Measurements from ENCODE around the gene ALOX5. TPM values are rescaled to one million over a fixed set of nuclear protein-coding genes. Genes with fewer than 3 reads are reported as not detected.
"Not testable (repeated sequence)": the region's sequence is repeated elsewhere in the genome, so short reads cannot be mapped to it uniquely, and the experiment has no call there.

The ALOX5 gene
- total RNA-seq, 1 experiment from 2014 or later = not detected

- POLR2A ChIA-PET (ENCODE audit: low non-redundant PET) = no interaction called here
- DNase-seq (ENCODE audit: low spot score) = no peak
- H3K9me3 ChIP-seq (ENCODE audit: low read depth, low read length, poor library complexity, severe bottlenecking) = no peaks in the 10 kb centered on the region
- H3K36me3 ChIP-seq (ENCODE audit: insufficient read depth, low read length, poor library complexity, severe bottlenecking) = no peaks in the 10 kb centered on the region
- no peaks in the 10 kb centered on the region for H3K4me1 ChIP-seq (ENCODE audit: insufficient read depth, low read length, poor library complexity, severe bottlenecking)
- CTCF ChIA-PET = no interaction called here
- TF ChIP-seq CTCF (conservative IDR thresholded peaks at IDR 0.05; ENCODE audit: low read depth, low read length) (no peak), EZH2 (IDR thresholded peaks at IDR 0.05; ENCODE audit: borderline replicate concordance, low read depth, low read length, poor library complexity, severe bottlenecking) (no peak)
- BruUV-seq (replicated peaks) = no TSS peak
- peaks cover 19% of the 10 kb centered on the region for H3K27me3 ChIP-seq (replicated peaks; ENCODE audit: insufficient read depth, low read depth, low read length, poor library complexity)
- no peak overlapping the region for H3K4me3 ChIP-seq (ENCODE audit: low read depth, low read length, poor library complexity, severe bottlenecking)
- intact Hi-C loops (cut with micrococcal nuclease; ENCODE audit: unreplicated experiment) = no loop called here
- H3K27ac ChIP-seq (ENCODE audit: low read depth, low read length, poor library complexity, severe bottlenecking) = no peak overlapping the region
Observed at GRCh38 chr10:45407542-45407941, 33.5 kb downstream of the ALOX5 start.

GRCh38 chr10:45408421-45409319, 34.7 kb downstream of the ALOX5 start:
- CTCF ChIA-PET = no interaction called here
- POLR2A ChIA-PET (ENCODE audit: low non-redundant PET) = no interaction called here
- Histone ChIP-seq H3K9me3 (ENCODE audit: low read depth, low read length, poor library complexity, severe bottlenecking) (no peaks in the 10 kb centered on the region), H3K27me3 (replicated peaks; ENCODE audit: insufficient read depth, low read depth, low read length, poor library complexity) (peaks cover 19% of the 10 kb centered on the region), H3K36me3 (ENCODE audit: insufficient read depth, low read length, poor library complexity, severe bottlenecking) (no peaks in the 10 kb centered on the region), H3K4me1 (ENCODE audit: insufficient read depth, low read length, poor library complexity, severe bottlenecking) (no peaks in the 10 kb centered on the region), H3K27ac (ENCODE audit: low read depth, low read length, poor library complexity, severe bottlenecking) (no peak overlapping the region), H3K4me3 (ENCODE audit: low read depth, low read length, poor library complexity, severe bottlenecking) (no peak overlapping the region)
- intact Hi-C loops (cut with micrococcal nuclease; ENCODE audit: unreplicated experiment) = no loop called here
- TF ChIP-seq EZH2 (IDR thresholded peaks at IDR 0.05; ENCODE audit: borderline replicate concordance, low read depth, low read length, poor library complexity, severe bottlenecking) (no peak), CTCF (conservative IDR thresholded peaks at IDR 0.05; ENCODE audit: low read depth, low read length) (no peak)
- BruUV-seq (replicated peaks) = no TSS peak
- no peak for DNase-seq (ENCODE audit: low spot score)

GRCh38 chr10:45409347-45409746, 35.3 kb downstream of the ALOX5 start:
- intact Hi-C loops (cut with micrococcal nuclease; ENCODE audit: unreplicated experiment); H3K27ac ChIP-seq (ENCODE audit: low read depth, low read length, poor library complexity, severe bottlenecking); CTCF ChIA-PET; BruUV-seq (replicated peaks); DNase-seq (ENCODE audit: low spot score); H3K9me3 ChIP-seq (ENCODE audit: low read depth, low read length, poor library complexity, severe bottlenecking); H3K4me1 ChIP-seq (ENCODE audit: insufficient read depth, low read length, poor library complexity, severe bottlenecking); H3K4me3 ChIP-seq (ENCODE audit: low read depth, low read length, poor library complexity, severe bottlenecking); H3K36me3 ChIP-seq (ENCODE audit: insufficient read depth, low read length, poor library complexity, severe bottlenecking); POLR2A ChIA-PET (ENCODE audit: low non-redundant PET): not testable (repeated sequence)
- H3K27me3 ChIP-seq (replicated peaks; ENCODE audit: insufficient read depth, low read depth, low read length, poor library complexity) = peaks cover 19% of the 10 kb centered on the region

- TF ChIP-seq EZH2 (IDR thresholded peaks at IDR 0.05; ENCODE audit: borderline replicate concordance, low read depth, low read length, poor library complexity, severe bottlenecking) = no peak
- TF ChIP-seq CTCF (conservative IDR thresholded peaks at IDR 0.05; ENCODE audit: low read depth, low read length) = no peak
- Histone ChIP-seq H3K27me3 (replicated peaks; ENCODE audit: insufficient read depth, low read depth, low read length, poor library complexity) (peaks cover 18% of the 10 kb centered on the region), H3K36me3 (ENCODE audit: insufficient read depth, low read length, poor library complexity, severe bottlenecking) (no peaks in the 10 kb centered on the region), H3K4me1 (ENCODE audit: insufficient read depth, low read length, poor library complexity, severe bottlenecking) (no peaks in the 10 kb centered on the region), H3K27ac (ENCODE audit: low read depth, low read length, poor library complexity, severe bottlenecking) (no peak overlapping the region), H3K4me3 (ENCODE audit: low read depth, low read length, poor library complexity, severe bottlenecking) (no peak overlapping the region), H3K9me3 (ENCODE audit: low read depth, low read length, poor library complexity, severe bottlenecking) (no peaks in the 10 kb centered on the region)
- ChIA-PET CTCF (no interaction called here), POLR2A (ENCODE audit: low non-redundant PET) (no interaction called here)
- intact Hi-C loops (cut with micrococcal nuclease; ENCODE audit: unreplicated experiment) = no loop called here
- no TSS peak for BruUV-seq (replicated peaks)
- no peak for DNase-seq (ENCODE audit: low spot score)
Observed at GRCh38 chr10:45409782-45410181, 35.8 kb downstream of the ALOX5 start.
